Measurements from ENCODE around the gene PPP1R12B.
"Not testable (repeated sequence)": the region's sequence is repeated elsewhere in the genome, so short reads cannot be mapped to it uniquely, and the experiment has no call there.

Gene PPP1R12B

GRCh38 chr1:202629257-202629811, 280.8 kb downstream of the PPP1R12B start:
- not testable (repeated sequence) for DNase-seq (ENCODE audit: low read depth in 2 of 2)

- not testable (repeated sequence) for DNase-seq (ENCODE audit: low read depth in 2 of 2)
Observed at GRCh38 chr1:202630096-202630495, 281.6 kb downstream of the PPP1R12B start.

- no peak for DNase-seq (ENCODE audit: low read depth in 2 of 2)
Observed at GRCh38 chr1:202630541-202630940, 282.0 kb downstream of the PPP1R12B start.

GRCh38 chr1:202631076-202631923, 282.8 kb downstream of the PPP1R12B start:
- DNase-seq (ENCODE audit: low read depth in 2 of 2) = no peak

- DNase-seq (ENCODE audit: low read depth in 2 of 2) = no peak
Observed at GRCh38 chr1:202632241-202632640, 283.7 kb downstream of the PPP1R12B start.

GRCh38 chr1:202636171-202636570, 287.7 kb downstream of the PPP1R12B start:
- DNase-seq (ENCODE audit: low read depth in 2 of 2) = not testable (repeated sequence)

GRCh38 chr1:202637321-202638018, 289.0 kb downstream of the PPP1R12B start:
- not testable (repeated sequence) for DNase-seq (ENCODE audit: low read depth in 2 of 2)

GRCh38 chr1:202638019-202638700, 289.7 kb downstream of the PPP1R12B start:
- DNase-seq (ENCODE audit: low read depth in 2 of 2) = no peak

GRCh38 chr1:202638701-202639305, 290.3 kb downstream of the PPP1R12B start:
- DNase-seq (ENCODE audit: low read depth in 2 of 2) = not testable (repeated sequence)

- no peak for DNase-seq (ENCODE audit: low read depth in 2 of 2)
Observed at GRCh38 chr1:202639500-202639899, 291.0 kb downstream of the PPP1R12B start.

GRCh38 chr1:202642212-202642611, 293.7 kb downstream of the PPP1R12B start:
- DNase-seq (ENCODE audit: low read depth in 2 of 2) = no peak
